Stimulated activated CD4-positive, alpha-beta T cell treated with anti-CD3 and anti-CD28 coated beads, Interleukin-15, amount 100 ng/mL, for 1 hour (primary cell): ENCODE measurements around the gene AGMO.

ENCODE experiments used
- DNase-seq, 2 donors: peaks; one replicate each; pipeline ENCODE4 v3.0.0-alpha.2; 2020; ENCODE audit warnings: low read depth in 1 of 2, low spot score in 1 of 2

AGMO gene

GRCh38 chr7:15503603-15504290 lies 58.1 kb downstream of the AGMO start:
- DNase-seq: no peak

DNA sequence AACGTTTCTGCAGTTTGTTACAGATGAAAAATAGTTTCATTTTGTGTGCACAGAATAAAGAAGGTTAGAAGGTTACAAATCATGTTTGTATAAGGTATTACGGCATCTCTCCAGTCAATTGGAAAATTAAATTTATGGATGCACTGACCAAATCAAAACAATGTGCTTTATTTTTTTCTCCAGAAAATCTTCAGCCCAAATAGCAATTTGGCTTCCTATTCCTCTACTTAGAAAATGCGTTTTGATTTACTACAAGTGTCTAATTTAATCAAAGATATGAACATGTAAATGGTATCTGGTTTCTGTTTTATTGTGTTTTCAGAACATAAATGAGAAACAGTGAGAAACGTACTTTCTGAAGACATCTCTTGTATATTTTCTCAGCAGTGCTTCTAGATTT lies 63.4 kb downstream of the AGMO start:
- no peak for DNase-seq

DNA sequence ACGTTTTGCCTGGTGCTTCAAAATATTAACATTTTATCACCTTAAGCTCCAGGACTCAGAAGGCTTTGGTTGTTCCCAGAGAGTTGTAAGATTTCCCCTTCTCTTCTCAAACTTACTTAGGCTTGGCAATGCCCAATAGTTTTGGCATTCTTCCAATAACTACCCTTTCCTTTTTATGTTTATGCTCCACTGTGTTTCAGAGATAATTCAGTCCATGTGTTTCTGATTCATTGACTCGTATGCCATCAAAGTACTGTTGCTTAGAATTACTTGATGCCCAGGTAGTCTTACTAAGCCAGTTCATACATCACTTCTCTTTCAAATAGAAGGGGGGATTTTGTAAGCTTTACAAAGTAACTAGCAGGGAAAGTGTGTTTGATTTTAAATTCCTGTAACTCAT lies 66.6 kb downstream of the AGMO start:
- DNase-seq: no peak

DNA sequence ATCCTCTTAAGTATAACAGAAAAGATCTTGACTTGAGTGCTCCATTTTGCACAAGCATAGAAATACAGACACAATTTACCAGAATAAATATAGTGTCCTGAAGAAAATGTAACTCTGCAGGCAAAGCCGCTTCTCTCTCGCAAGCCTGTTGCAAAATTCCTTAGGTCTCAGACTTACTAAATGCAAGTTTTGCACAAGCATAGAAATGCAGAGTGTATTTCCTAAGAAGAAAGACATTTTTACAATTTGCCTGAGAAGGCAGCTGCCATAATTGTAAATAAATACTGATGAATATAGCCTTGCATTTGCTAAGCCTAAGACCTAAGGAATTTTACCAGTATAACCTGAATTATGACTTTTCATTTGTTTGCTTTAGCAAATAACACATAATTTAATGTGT lies 67.1 kb downstream of the AGMO start:
- DNase-seq: no peak

GRCh38 chr7:15491361-15491760 lies 70.5 kb downstream of the AGMO start:
- DNase-seq: no peak

DNA sequence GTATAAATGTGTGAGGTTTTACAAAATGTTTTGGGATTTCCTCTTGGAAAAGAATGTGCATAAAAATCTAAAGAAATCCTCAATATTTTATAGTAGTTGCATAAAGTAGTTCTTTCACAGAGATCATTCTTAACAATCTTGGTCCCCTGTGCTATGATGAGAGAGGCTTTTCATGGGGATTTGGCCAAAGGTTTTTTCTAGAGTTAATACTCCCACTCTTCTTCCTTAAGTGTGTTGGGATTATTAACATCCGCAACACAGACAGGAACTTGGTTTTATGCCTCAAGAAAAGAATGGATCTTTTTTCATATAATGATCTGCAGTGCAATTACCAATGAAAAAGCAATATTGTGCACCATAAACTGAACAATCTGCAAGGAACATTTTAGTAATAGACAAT lies 71.5 kb downstream of the AGMO start:
- no peak for DNase-seq

GRCh38 chr7:15489861-15490260 lies 72.0 kb downstream of the AGMO start:
- no peak for DNase-seq

GRCh38 chr7:15489383-15489782 lies 72.4 kb downstream of the AGMO start:
- no peak for DNase-seq

GRCh38 chr7:15488401-15488800 lies 73.4 kb downstream of the AGMO start:
- no peak for DNase-seq

DNA sequence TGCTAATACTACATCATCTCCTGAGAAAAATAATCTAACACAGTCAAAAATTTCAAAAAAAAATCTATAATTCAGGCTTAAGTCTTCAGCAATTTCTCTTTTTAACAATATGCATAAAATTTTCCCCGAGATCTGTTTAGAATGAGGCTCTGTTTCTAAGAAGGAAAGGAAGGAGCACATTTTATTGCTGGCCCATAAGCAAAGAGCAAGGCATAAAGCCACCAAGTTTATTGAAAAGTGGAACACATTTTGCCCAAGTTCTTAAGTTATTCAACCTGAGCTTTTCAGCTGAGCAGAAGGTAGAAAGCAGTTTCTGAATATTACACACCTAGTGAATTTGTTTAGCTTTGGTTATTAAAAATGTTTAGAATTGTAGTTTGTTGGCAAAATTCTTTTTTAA lies 73.9 kb downstream of the AGMO start:
- DNase-seq: no peak

DNA sequence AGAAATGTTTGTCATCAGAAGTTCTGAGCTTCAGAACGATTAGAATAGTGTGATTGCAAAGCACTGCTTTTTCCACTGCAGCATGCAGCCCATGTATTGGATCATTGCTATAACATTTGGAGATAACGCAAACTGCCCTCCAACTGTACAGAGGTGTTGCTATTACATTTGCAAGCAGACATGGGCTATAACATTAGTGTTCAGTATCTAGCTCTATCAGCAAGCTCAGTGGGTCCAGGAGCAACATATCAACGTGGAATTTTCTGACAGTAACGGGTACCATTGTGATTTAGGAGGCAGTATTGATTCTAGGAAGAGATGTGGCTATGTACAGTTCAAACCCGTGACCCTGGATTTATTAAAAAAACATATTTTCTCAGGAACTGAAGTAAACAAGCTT lies 75.8 kb downstream of the AGMO start:
- no peak for DNase-seq

DNA sequence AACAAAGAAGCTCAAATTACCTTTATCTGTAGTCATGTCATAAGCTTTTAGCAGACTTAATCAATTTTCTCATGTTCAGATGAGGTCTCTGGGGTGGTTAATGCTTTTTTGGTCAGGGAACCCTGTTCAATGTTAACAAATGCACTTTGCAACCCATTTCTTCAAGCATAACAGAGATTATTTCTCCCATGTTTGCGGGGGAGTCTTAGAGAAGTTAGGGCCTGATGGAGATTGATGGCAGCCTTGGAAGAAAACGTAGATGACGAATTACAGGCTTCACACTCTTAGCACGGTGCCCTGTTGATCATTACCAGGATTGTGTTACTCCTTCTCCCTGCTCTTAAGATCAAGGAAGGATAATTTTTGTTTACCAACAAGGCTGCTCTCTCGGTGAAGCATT lies 76.4 kb downstream of the AGMO start:
- no peak for DNase-seq

- no peak for DNase-seq
Measured at GRCh38 chr7:15481132-15481531, 80.7 kb downstream of the AGMO start.

DNA sequence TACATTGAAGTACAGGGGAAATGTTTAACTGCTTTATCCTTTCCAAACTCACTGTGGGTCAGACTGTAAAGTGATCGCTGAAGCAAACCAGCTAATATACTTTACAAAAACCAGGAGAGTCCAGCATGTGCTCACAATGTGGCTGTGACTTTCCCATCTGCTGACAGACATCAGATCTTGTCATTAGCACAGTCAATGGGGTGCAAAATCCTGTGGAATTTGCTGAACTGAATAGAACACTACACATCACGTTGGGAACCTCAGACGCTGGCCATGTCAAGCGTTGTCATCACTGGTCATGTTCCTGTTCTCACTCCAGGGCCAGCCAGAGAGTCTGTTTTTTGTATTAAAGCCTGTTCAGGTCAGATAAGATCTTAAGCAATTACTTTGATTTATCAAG lies 83.4 kb downstream of the AGMO start:
- no peak for DNase-seq

- DNase-seq: no peak
Measured at GRCh38 chr7:15476531-15476918, 85.3 kb downstream of the AGMO start.

GRCh38 chr7:15475808-15476530 lies 85.8 kb downstream of the AGMO start:
- no peak for DNase-seq

DNA sequence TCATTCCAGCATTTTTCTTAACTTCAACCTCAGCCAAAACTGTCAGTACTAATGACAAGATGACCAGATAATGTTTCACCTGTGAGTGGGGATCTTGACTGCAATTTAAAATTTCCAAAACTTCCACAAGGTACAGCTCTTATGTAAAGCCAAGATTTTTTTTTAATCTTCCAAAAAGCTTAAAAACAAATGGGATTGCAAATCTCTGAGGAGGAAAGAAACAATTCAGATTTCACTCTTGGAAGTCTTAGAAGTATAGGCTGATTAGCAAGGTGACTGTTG lies 90.2 kb downstream of the AGMO start:
- DNase-seq: no peak

DNA sequence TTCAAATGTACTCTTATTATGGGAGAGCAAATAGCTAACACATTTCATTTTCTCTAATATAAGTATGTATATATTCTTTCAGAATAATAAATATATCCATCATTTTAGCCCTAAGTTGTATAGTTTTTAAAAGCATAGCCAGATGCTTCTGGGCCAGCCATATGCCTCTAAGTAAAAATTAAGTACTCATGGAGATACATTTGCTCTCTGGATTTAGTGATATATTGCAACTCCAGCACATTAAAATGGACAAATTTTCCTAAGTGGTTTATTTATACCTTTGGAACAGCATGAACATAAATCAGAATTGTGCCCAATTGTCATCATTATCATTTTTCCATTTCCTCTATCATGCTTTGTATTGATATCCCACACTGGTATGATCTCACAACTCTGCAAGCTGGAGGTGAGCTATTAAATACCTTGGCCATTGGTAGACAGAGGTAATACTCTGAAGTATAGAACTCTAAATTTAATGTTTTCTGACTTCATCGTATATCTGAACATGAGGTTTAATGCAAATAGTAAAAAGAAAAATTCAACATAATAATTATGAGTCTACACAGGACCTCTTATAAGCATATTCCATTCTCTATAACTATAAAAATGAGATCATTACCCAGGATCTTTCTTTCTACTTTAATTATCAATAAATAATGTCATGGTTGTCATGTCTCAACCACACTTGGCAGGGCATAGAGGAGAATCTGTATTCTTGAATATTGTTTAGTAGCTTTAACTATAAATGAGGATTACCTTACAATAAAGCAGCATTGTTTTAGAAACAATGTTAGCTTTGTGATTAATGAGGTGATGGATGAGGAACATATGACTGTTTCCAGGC lies 90.8 kb downstream of the AGMO start:
- DNase-seq: no peak

DNA sequence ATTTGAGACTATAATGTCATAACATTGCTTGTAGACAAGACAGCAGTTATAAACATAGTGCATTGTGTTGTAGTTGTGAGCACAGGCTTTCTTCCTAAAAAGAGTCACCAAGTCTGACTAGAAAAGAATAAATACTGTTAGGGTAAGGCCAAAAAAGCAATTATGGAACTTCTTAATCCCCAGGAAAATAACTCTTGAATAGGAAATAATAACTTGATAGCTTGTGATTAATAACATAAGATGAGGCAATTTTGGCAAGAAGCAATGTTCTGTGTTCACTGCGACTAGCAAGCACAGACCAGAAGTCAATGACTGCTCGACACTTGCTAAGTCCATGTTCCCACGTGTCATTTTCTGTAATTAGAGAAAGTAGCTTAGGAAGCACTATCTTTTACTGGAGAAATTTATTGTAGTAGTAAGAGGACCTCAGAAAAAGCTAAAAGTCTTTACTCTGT lies 97.1 kb downstream of the AGMO start:
- no peak for DNase-seq

DNA sequence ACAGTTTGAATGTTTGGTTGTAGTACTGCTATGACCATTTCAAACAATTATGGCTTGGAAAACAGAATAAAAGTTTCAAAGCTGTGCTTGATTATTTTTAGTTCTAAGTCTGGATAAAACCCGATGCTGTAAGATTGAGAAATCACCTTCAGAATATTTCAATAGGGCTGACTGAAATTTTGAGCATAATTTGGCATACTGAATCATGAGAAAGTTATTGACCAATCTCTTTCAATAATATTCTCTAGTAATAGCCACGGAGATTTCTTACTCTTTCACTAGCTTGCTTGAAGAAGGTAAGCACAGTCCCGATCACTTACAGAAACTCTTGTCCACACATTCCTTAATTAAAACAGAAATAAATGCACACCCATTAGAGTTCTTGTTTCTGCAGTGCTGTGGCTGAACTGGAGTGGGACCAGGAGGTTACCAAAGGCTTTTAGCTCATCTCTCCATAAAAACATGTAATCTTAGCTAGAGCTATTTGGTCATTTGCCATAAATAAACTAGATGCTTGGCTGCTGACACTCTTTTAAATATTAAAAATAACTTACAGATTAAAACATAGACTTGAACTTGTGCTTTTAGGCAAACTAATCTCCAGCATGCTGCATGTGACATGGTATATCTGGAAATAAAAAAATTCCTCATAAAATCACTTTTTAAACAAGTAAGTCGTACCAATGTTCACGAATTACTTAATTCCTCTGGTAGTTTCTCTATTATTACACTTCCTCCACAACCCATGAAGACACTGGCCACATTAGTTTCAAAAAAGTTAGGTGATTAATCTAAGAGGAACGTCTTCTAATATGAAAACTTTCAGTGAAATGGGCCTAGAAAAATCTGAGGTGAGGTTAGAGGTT lies 97.8 kb downstream of the AGMO start:
- no peak for DNase-seq

- no peak for DNase-seq
Measured at GRCh38 chr7:15462721-15463389, 99.0 kb downstream of the AGMO start.
